ENCODE data around the gene GPRIN3.

Gene GPRIN3

DNA sequence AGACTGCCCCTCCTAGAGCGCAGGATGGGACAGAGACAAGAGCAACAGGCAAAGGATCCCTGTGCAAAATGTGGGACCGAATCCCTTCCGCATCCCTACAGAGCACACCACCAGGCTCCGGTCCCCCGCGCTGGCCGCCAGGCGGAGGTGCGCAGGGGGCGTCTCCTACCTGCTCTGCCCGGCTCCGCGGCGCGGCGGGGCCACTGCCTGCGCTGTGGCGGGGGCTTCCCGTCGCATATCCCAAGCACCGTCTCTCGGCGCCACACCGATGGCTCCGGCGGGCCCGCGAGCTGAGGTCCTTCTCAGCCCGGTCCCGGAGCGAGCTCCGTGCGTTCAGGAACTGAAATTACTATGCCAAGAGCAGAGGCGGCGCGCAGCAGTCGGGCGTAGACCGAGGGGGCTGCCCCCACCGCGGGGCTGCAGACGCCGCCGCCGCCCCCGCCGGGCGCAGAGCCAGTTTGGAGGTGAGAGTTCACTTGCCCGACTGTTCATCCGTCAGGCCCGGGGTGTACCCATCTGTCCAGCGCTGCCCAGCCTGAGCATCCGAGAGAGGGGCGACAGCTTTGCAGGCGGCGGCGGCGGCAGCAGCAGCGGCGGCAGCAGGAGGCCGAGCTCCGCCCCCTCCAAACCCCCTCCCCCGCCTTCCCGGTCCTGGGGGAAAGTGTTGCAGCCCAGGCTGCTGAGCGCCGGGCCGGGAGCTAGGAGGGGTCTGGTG, at the start of gene GPRIN3:
Gene GPRIN3, minus strand, starts transcription at position 355 of the 715 bp plus-strand sequence. CDS start 57,690 bp downstream, outside the sequence.
- DNase-seq: peak; percentile 28 to 60

DNA sequence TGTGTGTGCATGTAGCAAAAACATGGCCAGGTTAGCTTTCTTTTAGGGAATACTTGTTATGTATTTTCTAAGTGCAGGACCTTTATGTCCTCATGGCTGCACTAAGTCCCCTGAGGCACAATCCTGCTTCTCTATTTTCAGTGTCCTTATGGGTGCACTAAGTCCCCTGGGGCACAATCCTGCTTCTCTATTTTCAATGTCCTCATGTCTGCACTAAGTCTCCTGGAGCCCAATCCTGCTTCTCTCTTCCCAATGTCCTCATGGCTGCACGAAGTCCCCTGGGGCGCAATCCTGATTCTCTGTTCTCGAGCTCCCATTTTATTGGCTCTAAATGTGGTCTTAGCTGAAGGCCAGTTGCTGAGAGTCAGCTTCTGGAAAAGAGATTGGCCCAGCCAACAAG, 49.7 kb upstream of the GPRIN3 start:
- DNase-seq: no peak

DNA sequence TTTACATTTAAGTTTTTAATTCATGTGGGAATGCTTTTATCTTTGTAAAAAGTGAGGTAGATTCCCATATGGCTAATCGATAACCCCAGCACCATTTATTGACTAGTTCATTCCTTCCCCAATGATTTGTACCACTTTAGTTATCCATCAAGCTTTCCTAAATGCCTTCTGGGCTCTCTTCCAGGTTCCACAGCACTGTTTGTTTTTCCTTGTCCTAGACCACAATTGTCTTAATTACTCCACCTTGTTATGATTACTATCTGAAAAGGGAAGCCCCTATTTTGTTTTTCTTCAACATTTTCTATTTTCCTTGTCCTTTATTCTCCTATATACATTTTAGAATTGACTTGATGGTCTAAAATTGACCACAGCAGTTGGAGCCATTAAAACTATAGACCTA, 48.5 kb upstream of the GPRIN3 start:
- DNase-seq: peak; percentile 24 to 32

DNA sequence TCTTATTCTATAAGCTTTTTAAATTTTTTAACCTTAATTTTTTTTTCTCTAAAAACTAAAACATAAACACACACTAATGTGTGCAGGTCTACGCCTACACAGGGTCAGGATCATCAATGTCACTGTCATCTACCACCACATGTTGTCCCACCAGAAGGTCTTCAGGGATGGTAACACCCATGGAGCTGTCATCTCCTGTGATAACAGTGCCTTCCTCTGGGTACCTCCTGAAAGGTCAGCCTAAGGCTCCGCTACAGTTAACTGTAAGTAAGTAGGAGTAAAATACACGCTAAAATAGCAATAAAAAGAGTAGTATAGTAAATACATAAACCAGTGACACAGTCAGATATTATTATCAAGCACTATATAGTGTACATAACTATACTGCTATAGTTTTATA, 45.9 kb upstream of the GPRIN3 start:
- no peak for DNase-seq

DNA sequence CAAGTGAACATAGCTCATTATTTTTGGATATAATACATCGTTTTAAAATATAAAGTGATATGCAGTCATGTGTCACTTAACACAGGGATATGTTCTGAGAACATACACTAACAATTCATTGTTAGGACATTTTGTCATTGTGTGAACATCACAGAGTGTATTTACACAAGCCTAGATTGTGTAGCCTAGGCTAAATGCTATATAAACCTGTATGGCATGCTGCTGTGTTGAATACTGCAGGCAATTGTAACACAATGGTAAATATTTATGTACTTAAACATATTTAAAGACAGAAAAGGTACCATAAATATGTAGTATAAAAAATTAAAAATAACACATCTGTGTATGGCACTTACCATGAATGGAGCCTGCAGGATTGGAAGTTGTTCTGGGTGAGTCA, 44.9 kb upstream of the GPRIN3 start:
- no peak for DNase-seq

DNA sequence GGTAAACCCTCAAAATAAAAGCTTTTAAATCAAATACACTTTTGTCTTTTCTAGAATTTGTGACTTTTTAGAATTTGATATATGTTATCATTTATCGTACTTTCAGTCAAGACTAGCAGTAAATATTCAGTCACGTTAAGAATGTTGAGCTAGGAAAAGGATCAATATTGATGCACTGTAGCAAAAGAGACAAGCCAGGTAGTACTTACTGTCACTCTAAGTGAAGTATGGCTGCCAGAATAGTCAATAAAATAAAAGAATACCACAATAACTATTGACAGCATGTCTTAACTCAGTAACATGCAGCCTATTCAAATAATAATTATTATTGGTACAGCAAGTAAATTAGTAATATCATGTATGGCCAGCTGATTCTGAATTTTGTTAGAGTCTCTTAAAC, 43.6 kb upstream of the GPRIN3 start:
- DNase-seq: no peak

DNA sequence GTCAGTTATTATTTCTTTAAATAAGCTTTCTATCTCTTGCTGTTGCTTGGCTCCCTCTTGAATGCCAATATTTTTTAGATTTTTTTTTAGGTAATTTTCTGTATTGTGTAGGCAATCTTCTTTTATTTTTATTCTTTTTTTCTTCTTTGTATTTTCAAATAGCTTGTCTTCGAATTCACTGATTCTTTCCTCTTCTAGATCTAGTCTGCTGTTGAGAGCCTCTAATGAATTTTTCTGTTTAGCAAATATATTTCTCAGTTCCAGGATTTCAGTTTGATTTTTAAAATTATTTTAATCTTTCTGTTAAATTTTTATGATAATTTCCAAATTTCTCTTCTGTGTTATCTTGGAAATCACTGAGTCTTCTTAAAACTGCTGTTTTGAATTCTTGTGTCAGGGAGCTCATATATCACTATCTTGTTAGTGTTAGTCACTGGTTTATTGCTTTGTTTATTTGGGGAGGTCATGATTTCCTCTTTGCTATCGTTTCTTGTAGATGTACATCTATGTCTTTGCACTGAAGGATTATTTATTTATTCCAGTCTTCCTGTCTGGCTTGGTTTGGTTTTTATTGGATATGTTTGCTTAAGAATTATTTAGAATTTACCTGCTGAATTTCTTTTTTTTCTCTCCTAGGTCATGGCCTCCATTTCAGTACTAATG, 39.9 kb upstream of the GPRIN3 start:
- no peak for DNase-seq

DNA sequence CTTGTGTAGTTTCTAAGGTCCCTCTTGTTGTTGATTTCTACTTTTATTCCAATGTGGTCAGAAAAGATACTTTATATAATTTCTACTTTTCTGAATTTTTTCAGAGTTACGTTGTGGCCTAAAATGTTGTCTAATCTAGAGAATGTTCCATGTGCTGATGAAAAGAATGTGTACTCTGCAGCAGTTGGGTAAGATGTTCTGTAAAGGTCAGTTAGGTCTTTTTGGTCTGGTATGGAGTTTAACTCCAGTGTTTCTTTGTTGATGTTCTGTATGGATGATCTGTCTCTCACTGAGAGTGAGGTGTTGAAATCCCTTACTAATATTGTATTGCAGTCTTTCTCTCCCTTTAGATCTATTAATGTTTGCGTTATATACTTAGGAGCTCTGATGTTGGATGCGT, 37.0 kb upstream of the GPRIN3 start:
- DNase-seq: no peak

DNA sequence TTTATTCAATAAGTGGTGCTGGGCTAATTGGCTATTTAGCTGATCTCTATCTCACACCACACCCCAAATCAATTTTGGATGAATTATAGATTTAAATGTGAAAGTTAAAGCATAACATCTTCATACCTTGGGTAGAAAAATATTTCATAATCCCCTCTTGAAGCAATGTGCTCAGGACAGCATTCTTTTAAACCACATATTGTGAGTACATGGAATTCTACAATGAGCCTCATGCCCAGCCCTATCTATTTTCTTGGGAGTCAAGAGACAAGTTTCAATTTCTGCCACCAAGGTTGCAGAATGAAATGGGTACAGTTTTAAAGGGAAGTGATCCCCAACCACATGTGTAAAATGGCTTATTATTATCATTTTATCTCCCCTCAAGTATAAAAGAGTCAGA, 30.6 kb upstream of the GPRIN3 start:
- no peak for DNase-seq

DNA sequence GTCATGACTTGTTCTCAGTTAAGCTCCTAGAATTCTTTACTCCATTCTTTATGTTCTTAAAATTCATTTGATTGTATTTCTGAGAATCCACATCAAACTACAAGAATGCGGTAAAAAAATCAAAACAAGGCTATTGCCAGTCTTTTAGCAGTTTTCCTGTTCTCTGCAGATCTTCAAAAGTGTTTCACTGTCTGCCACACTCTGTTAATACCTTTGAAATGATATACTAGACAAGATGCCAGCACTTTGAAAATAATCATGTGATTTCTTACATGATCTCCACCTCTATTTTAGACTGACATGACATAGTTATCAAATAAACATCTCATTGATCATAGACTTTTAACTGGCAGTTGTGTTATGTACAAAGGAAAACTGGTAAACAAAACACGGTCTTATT, 30.1 kb upstream of the GPRIN3 start:
- DNase-seq: no peak

DNA sequence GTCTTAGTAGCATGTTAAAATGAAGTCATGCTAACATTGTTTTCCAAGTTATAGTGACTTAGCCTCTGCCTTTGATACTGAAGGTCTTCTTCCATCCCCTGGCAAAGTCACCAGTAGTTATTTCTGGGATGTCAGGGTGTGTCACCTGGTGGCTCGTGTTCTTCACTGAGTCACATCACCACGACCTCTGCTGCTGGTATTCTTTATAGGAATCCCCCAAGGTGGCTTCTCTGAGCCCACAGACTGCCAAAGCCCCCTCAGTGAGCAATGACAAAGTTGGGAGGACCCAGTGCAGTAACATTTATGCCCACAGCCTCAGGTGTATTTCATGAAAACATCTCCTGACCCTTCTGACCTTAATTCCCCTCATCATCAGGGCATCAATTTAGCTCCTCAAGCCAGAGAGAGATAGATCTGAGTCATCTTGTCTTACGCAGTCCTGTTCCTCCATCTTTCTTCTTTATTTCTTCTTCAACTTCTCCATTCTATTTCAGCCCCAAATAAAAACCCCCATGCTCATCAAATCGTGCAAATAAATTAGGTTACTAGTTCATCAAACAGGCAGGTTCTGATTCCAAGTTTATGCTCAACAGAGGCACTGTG, 29.3 kb upstream of the GPRIN3 start:
- DNase-seq: no peak

DNA sequence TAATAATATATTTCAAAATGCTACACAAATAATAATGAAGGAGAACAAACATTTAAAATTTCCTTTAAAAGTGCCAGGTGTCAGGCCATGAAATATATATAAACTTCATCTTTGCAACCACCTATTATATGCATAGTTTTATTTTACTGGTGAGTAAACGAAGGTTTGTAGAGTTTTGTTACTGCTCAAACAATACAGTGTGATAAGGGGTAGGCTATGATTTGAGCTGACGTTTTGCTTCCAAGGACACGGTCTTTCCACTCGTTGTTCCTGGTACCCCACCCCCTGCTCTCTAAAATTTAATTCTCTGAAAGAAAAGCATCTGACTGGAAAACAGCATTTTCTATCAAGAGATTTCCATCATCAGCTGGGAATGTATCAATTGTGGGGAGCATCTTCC, 27.2 kb upstream of the GPRIN3 start:
- no peak for DNase-seq

DNA sequence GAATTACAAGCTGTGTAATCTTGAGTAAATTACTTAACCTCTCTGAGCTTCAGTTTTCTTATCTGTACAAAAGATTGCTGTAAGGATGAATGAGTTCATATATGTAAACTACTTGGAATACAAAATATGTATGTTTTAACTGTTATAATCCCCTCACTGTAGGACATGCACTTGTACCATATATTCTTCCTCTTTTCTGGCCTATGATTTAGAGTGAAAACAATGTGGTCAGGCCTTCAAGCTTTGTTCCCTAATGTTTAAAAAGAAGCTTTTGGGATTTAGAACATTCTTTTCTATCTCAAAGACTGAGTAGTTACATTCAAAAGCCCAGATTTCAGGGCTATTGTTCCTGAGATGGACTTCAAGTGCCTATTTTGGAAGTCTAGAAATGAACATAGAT, 26.7 kb upstream of the GPRIN3 start:
- DNase-seq: no peak

DNA sequence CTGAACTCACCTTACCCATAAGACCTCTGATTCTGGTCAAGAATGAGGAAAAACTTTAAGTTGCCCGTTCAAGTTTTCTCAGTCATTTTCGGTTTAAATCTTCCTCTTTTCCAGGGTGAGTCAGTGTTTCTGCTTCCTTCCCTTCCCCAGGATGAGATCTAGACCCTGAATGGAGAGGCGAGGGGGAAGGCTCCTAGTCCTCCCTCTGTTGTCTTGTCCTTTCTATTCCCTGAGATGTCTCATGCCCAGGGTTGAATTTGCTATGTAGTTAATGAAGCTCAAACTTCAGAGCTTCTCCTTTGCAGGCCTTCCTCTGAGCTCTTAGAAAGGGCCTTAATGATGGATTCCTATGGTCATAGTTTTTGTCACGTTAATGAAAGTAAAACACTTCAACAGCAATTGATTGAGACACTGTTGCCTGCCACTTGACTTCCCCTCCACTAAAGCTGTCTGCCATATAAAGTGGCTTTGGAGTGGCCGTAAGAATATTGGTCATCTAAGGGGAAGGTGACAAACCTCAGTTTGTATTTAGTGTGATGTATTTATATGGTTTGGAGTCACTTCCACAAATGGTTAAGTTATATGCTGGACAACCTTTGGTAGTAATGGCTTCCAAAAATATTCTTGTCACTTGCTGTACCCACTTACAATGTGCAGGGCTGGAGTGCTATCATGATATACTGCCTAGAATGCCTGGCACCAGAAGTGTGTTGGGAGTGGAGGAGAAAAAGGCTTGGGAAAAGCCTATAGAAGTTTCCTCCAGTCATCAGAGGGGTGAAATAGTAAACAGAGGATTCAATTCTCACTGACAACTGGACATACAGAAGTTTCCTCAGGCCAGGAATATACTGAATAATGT, 24.3 kb upstream of the GPRIN3 start:
- DNase-seq: no peak

DNA sequence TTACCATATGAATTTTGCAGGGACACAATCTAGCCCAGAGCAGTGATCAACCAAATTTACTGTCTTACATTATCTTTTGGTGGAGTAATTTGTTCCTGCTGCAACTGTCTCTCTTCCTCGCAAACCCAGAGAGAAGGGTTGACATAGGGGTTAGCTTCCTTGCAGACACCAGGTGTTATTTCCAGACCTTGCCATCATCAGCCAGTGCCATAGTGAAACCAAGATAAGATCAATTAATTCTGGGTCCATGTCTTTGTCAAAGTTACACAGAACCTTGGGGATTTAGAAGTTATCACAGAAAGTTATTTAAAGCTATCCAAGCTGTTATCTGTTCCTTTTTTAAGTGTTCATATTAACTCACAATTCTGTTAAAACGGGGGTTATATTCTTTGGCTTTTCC, 23.6 kb upstream of the GPRIN3 start:
- no peak for DNase-seq

DNA sequence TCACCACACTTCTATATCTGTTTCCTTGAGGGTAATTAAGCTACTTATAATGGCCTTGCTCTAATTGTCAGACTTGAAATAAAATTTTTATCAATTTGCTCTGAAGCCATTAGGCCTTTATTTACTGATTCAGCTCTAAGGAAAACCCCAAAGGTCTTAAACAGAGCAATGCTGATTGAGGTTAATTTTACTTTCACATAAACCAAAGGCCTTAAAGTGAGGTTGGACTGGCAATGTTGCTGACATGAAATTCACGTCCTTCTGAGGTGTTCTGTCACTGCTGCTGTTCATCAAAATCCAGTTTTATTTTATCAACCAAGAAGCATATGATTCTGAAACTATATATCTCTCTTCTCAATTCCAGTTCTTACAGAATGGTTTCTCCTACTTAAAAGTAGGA, 21.7 kb upstream of the GPRIN3 start:
- no peak for DNase-seq

DNA sequence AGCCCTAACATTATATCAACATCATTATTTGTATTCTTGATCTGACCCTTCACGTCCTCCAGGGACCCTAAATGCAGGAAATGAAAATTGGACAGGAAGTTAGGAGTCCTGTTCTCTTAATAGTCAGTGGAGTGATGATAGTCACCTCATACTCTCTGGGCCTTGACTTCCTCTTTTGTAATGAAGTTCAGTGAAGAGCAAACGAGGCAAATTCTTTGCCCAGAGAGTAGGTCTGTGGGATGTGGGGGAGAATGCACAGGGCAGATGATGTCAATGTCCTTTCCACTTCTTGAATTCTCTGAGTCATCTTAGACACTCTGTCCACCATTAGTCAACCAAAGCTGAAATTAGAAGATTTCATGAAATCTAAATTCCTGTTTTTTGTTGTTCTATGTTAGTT, 17.1 kb upstream of the GPRIN3 start:
- DNase-seq: no peak

DNA sequence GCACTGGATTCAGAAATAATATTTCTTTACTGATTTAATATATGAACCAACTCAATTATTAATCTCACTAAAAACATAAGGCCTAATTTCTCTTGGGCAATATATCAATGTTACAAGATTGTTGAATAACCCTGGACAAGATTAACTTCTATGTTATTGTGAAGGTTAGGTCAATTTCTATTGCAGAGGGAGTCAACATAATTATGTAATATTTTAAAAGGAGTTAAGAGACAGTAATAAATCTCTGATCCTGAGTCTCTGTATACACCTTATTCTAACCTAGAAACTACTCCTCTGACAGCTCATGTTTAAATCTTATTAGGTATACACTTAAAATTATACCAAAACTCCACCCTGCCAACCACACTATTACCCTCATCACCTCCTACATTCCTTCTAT, 15.1 kb upstream of the GPRIN3 start:
- no peak for DNase-seq

DNA sequence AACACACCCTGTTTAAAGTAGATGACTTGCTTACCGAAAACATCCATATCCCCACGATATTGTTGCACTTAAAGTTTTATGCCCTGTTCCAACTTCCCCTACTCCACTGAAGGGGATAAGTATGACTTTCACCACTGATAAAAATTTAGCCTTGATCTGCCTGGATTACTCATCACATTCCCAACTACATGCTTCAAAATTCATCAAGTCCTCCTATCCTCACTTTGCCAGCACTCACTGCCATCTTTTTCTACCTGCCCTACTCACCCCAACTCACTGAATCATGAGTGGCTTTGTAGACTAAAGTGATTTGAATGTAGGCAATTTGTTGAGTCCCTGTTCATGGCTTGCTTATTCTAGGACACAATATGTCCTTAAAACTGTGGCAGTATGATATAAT, 12.2 kb upstream of the GPRIN3 start:
- DNase-seq: no peak

DNA sequence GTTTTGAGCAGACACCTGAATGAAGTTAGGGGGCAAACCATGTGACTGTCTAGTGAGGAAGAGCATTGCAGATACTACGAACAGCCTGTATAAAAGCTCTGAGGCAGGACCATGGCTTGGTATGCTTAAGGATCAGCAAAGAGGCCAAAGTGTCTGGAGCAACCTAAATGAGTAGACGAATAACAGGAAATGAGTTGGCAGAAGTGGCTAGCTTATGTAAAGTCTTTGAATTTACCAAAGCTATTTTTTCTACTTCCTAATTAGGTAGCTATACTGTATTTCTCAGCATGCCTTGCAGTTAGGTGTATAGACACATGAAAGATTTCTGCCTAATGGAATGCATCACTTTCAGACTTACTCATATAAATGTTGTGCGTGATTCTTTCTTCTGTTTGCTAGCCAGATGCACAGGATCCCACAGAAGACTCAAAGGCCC, 9.3 kb upstream of the GPRIN3 start:
- DNase-seq: no peak

DNA sequence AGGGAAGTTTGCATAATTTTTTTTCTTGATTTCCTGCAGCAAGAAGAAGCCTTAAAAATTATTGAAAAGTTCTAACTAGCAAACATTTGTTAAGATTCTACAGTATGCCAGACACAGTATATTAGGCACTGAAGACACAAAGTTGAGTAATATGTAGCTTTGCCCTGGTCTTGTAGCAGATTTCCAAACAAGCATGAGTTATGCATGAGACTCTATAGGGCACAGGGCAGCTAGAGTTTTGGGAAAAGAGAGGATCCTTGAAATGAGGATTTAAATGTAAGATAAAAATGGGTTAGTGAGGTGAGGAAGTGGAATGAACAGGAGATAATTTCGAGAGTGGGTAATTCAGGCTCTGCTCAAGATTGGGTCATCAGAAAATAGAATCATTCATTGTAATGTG, 8.6 kb upstream of the GPRIN3 start:
- DNase-seq: no peak

DNA sequence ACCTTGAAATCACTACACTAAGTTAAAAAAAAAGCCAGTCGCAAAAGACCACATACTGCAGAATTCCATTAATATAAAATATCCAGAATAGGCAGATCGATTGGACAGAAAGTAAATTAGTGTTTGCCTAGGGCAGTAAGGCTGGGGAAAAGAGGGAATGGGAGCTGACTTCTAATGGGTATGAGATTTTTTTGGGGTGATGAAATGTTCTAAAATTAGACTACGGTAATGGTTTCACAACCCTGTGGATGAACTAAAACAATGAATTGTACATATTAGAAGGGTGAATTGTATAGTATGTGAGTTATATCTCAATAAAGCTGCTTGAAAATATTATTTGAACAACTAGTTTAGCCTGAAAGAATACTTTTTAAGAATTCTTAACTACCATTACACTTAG, 6.7 kb upstream of the GPRIN3 start:
- DNase-seq: no peak

DNA sequence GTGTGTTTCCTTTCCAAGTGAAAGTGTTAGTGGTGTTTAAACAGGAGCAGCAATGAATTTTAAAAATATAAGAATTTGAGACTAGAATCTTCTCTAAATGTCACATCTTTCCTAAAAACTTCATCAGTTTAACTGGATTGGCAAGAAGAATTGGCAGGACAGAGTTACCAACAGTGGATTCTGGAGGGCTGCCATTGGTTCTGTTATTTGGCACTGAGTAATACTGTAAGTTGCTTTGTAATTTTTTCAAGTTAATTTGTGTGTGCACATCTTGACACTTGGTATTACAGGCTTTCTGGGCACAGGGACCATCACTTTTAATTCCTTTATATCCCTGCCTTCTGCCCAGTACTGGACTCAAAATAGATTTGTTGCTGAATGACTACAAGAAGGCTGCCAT, 4.5 kb upstream of the GPRIN3 start:
- DNase-seq: peak; percentile 31 to 84

DNA sequence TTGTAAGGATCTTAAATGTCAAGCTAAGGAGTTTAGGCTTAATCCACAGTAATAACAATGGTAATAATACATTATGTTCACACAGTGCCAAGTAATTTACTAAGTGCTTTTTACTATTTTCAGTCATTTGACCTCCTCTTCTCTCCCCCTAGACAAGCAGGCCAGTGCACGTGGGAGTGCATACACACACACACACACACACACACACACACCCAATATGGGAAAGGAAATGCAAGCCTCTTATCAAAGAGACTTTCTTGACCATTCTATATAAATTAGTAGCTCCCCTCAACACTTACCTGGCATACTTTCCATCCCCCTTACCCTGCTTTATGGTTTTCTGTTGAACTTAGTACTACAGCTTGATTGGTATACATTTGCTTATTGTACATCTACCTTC, 3.8 kb upstream of the GPRIN3 start:
- no peak for DNase-seq
